ENCODE data around the gene ZNF296.

DNA sequence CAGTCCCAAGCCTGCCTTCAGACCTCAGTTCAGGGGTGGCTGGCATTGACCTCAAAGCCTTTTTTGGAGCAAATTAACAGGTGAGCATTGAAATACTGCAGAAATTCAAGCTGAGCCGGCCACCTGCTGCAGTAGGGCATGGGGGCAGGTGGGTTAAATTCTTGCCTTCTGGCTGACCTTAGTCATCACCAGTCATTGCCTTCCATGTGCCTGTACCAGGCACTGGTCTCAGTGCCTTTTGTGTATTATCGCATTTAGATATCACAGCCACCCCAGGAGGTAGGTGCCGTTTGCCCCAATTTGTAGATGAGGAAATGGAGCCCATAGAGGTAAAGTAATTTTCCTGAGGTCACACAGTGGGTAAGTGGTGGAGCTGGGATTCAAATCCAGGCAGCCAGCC lies 23.9 kb upstream of the ZNF296 start:
- TF ChIP-seq, protein P1, sequence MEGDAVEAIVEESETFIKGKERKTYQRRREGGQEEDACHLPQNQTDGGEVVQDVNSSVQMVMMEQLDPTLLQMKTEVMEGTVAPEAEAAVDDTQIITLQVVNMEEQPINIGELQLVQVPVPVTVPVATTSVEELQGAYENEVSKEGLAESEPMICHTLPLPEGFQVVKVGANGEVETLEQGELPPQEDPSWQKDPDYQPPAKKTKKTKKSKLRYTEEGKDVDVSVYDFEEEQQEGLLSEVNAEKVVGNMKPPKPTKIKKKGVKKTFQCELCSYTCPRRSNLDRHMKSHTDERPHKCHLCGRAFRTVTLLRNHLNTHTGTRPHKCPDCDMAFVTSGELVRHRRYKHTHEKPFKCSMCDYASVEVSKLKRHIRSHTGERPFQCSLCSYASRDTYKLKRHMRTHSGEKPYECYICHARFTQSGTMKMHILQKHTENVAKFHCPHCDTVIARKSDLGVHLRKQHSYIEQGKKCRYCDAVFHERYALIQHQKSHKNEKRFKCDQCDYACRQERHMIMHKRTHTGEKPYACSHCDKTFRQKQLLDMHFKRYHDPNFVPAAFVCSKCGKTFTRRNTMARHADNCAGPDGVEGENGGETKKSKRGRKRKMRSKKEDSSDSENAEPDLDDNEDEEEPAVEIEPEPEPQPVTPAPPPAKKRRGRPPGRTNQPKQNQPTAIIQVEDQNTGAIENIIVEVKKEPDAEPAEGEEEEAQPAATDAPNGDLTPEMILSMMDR (IDR thresholded peaks at IDR 0.05), result no peak
- TF ChIP-seq POLR2AphosphoS5 (IDR thresholded peaks at IDR 0.05) (no peak), POLR2A (IDR thresholded peaks at IDR 0.05) (no peak)

All from breast epithelium (tissue), 3 donors.